GM12865 (cell line): ENCODE results near the gene CFAP58.
A peak's percentile ranks its signal among the peaks of the same experiment; 100 is the strongest.

Source experiments
- DNase-seq: peaks from one replicate; pipeline ENCODE4 v3.0.0; 2010; ENCODE audit warnings: low read depth
- H3K4me3 ChIP-seq: 2 replicates; pipeline ENCODE4 v1.5.1; 2011; ENCODE audit warnings: mild to moderate bottlenecking, low read depth, low read length, control low read depth
- TF ChIP-seq, protein P1 (sequence below): IDR thresholded peaks from 2 replicates; pipeline ENCODE4 v1.5.1; 2011; ENCODE audit warnings: low read length, control low read depth, low read depth, inconsistent platforms; ENCODE audit not compliant: insufficient read depth; ENCODE audit errors: missing control alignments

CFAP58 gene

DNA sequence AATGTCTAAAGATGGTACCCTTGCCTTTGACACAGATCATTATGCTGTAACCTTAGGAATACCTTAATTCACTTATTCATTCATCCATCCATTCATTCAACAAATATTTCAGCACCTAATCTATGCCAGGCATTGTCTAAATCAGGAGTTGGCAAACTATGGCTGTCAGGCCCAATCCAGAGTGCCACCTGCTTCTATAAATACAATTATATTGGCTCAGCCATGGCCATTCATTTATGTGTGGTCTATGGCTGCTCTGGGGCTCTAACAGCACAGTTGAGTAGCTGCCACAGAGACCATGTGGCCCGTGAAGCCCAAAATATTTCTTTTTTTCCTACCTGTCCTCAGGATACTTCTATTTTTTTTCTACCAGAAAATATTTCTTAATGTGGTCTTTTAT lies 9.4 kb upstream of the CFAP58 start:
- TF ChIP-seq, protein P1, sequence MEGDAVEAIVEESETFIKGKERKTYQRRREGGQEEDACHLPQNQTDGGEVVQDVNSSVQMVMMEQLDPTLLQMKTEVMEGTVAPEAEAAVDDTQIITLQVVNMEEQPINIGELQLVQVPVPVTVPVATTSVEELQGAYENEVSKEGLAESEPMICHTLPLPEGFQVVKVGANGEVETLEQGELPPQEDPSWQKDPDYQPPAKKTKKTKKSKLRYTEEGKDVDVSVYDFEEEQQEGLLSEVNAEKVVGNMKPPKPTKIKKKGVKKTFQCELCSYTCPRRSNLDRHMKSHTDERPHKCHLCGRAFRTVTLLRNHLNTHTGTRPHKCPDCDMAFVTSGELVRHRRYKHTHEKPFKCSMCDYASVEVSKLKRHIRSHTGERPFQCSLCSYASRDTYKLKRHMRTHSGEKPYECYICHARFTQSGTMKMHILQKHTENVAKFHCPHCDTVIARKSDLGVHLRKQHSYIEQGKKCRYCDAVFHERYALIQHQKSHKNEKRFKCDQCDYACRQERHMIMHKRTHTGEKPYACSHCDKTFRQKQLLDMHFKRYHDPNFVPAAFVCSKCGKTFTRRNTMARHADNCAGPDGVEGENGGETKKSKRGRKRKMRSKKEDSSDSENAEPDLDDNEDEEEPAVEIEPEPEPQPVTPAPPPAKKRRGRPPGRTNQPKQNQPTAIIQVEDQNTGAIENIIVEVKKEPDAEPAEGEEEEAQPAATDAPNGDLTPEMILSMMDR = no peak
- no peak overlapping the region for H3K4me3 ChIP-seq
- no peak for DNase-seq

- DNase-seq = no peak
- TF ChIP-seq, protein P1 = no peak
- H3K4me3 ChIP-seq = no peak overlapping the region
Measured at GRCh38 chr10:104345515-104345914, 8.1 kb upstream of the CFAP58 start.

DNA sequence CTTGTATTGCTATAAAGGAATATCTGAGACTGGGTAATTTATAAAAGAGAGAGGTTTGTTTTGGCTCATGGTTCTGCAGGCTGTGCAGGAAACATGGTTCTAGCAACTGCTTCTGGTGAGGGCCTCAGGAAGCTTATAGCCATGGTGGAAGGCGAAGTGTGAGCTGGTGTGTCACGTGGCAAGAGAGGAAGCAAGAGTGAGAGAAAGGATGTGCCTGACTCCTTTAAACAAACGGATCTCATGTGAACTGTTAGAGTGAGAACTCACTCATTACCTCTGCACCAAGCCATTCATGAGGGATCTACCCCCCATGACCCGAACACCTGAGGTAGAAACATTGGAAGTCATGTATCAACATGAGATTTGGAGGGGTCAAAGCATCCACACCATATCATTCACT lies 7.7 kb upstream of the CFAP58 start:
- TF ChIP-seq, protein P1 = no peak
- no peak overlapping the region for H3K4me3 ChIP-seq
- DNase-seq = peak; percentile 29

- no peak overlapping the region for H3K4me3 ChIP-seq
- TF ChIP-seq, protein P1 = no peak
- DNase-seq = no peak
Measured at GRCh38 chr10:104347295-104348045, 6.2 kb upstream of the CFAP58 start.

DNA sequence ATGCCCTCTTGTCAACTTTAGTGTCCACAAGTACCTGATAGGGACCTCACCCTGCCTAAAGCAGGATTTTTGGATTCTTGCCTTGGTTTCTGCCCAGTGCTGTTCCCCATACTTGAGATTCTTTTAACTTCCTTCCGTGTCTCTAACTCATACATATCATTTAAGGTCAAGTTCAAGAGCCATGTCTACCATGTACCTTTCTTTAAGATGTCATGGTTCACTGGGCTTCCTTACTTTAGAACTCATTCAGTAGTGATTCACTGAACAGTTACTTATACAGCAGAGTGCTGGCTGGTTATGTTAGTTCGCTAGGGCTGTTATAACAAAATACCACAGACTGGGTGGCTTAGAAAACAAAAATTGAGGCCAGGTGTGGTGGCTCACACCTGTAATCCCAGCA lies 5.0 kb upstream of the CFAP58 start:
- TF ChIP-seq, protein P1 = no peak
- DNase-seq = no peak
- no peak overlapping the region for H3K4me3 ChIP-seq

- TF ChIP-seq, protein P1 = no peak
- peak; percentile 79 for DNase-seq
- peak overlapping the region; percentile 21; the same call in 1 of the 2 replicates for H3K4me3 ChIP-seq
Measured at GRCh38 chr10:104349623-104350126, 4.0 kb upstream of the CFAP58 start.
